Suprapubic skin (tissue), 4 donors: ENCODE results near the gene IQCH.

Experiments used
- CTCF ChIP-seq, 2 donors: fragments of 200-600 bp in 1 of 2; fragments of 450-650 bp in 1 of 2; sonication (generic) in 1 of 2; IDR thresholded peaks; one replicate each; pipeline ENCODE4 v1.5.1; 2016 to 2019; ENCODE audit warnings: antibody characterized with exemption in 2 of 2, mild to moderate bottlenecking in 1 of 2, moderate library complexity in 1 of 2
- POLR2A ChIP-seq, 2 donors: fragments of 450-650 bp; IDR thresholded peaks; one replicate each; pipeline ENCODE4 v1.6.1; 2017; ENCODE audit warnings: antibody characterized with exemption in 2 of 2, mild to moderate bottlenecking in 2 of 2, moderate library complexity in 2 of 2
- POLR2AphosphoS5 ChIP-seq, 3 donors: sonication (generic); formaldehyde crosslinking; IDR thresholded peaks; one replicate each; pipeline ENCODE4 v1.6.1; 2017; ENCODE audit warnings: antibody characterized with exemption in 3 of 3

- no peak for TF ChIP-seq POLR2AphosphoS5 (IDR thresholded peaks at IDR 0.05)
- TF ChIP-seq CTCF (IDR thresholded peaks at IDR 0.05) = no peak
- no peak for TF ChIP-seq POLR2A (IDR thresholded peaks at IDR 0.05)
Observed at GRCh38 chr15:67259806-67260205, 5.2 kb downstream of the IQCH start.
